Kidney epithelial cell (primary cell): ENCODE results near the gene BMP7. TPM values are rescaled to one million over a fixed set of nuclear protein-coding genes. Genes with fewer than 3 reads are reported as not detected.

ENCODE experiments used
- DNase-seq: peaks from one replicate; pipeline ENCODE4 v3.0.0-alpha.2; 2010; ENCODE audit warnings: low read depth
- H3K27me3 ChIP-seq: 2 replicates; pipeline ENCODE4 v1.6.0; 2011; ENCODE audit warnings: low read length; ENCODE audit not compliant: control insufficient read depth, insufficient read depth
- H3K36me3 ChIP-seq: 2 replicates; pipeline ENCODE4 v1.5.1; 2011; ENCODE audit warnings: low read length; ENCODE audit not compliant: control insufficient read depth, insufficient read depth
- H3K4me3 ChIP-seq: 2 replicates; pipeline ENCODE4 v1.5.1; 2011; ENCODE audit warnings: low read depth, mild to moderate bottlenecking, control low read depth, low read length
- CTCF ChIP-seq: IDR thresholded peaks from 2 replicates; pipeline ENCODE4 v1.5.1; 2011; ENCODE audit warnings: mild to moderate bottlenecking, moderate library complexity, low read length, control low read depth, inconsistent platforms; ENCODE audit not compliant: insufficient read depth, poor library complexity, severe bottlenecking
- total RNA-seq: library from RNA; depleted of rRNA; stranded (reverse); fragments of >200 nt; gene quantifications from 2 replicates; pipeline ENCODE4 v1.2.3, GENCODE V29; 2015

The BMP7 gene
- total RNA-seq, 1 donor from 2014 or later: 21.8 TPM

GRCh38 chr20:57214948-57215347, 51.5 kb downstream of the BMP7 start:
- H3K36me3 ChIP-seq: no peaks in the 10 kb centered on the region
- no peak for DNase-seq
- TF ChIP-seq CTCF: no peak
- no peaks in the 10 kb centered on the region for H3K27me3 ChIP-seq
- H3K4me3 ChIP-seq: no peak overlapping the region

DNA sequence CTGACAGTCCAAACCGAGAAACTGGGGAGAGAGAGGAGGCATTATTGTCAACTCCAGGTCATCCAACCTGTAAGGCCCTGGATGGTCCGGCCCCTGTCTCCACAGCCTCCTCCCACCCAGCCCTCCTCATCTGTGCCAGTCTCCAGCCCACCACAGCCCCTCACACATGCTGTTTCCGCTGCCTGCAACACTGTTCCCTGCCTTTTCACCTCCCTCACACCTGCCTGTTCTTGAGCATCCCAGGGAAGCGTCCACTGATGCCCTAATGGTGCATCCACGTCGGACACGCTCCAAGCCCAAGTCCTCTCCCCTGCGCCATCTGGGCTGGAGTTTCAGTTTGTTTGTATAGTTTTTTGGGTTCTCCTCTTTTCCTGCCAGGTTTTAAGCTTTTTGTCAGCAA, 52.0 kb downstream of the BMP7 start:
- TF ChIP-seq CTCF: no peak
- Histone ChIP-seq H3K27me3 (no peaks in the 10 kb centered on the region), H3K36me3 (no peaks in the 10 kb centered on the region), H3K4me3 (no peak overlapping the region)
- no peak for DNase-seq

- no peak overlapping the region for H3K4me3 ChIP-seq
- DNase-seq: no peak
Measured at GRCh38 chr20:57213924-57214323, 52.5 kb downstream of the BMP7 start.

DNA sequence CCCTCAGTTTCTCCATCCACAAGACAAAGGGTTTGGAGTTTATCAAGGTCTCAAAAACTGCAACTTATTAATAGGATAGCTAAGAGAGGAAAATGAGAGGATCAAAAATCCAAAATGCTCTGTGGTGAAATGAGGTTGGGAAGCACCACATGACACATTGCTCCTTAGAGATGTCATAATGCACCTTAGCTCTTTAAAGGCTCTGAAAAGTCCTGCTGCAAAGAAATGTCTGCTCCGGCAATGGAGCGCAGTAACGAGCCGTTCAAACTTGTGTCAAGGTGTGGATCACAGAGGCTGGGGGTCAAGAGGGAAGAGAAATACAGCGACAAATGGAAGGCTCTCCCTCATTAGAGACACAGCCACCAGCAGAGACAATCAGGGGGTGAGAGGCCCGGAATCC, 53.1 kb downstream of the BMP7 start:
- DNase-seq: no peak
- Histone ChIP-seq H3K27me3 (no peaks in the 10 kb centered on the region), H3K4me3 (no peak overlapping the region), H3K36me3 (no peaks in the 10 kb centered on the region)
- no peak for TF ChIP-seq CTCF

More at GRCh38 chr20:57213924-57214323, 52.5 kb downstream of the BMP7 start:
- Histone ChIP-seq H3K36me3 (no peaks in the 10 kb centered on the region), H3K27me3 (no peaks in the 10 kb centered on the region)
- TF ChIP-seq CTCF: no peak

DNA sequence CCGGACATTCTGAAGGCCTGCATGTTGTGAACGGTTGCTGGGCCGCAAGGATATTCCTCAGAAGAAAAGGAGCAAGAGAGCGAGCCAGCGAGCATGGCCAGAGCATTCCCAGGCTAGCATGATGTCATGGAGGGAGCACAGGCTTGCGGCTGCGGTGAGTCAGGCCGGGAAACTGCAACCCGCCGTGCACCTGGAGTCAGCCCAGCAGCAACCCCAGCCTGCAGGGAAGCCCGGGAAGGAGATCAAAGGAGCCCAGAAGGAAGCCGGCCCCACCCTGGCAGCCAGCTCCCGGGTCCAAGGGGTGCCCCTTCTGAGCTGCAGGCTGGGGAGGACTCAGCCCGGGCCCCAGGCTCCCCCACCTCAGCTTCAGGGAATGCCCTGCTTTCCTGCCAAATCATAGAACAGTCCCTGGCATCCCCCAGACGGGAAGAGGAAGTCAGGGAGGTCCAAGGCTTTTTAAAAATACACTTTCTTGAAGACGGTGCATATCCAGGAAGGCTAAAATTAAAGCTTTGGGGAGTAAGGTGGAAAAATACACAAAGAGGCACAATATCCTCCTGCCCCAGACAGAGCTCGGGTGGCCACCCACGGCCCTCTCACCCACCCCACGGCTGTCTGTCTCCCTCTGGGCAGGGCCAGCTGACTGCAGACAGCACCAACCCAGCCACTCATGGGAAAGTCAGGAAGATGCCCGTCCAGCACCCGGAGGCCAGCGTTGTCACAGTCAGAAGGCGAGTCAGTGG, 53.7 kb downstream of the BMP7 start:
- no peak overlapping the region for H3K4me3 ChIP-seq
- no peaks in the 10 kb centered on the region for H3K36me3 ChIP-seq
- H3K27me3 ChIP-seq: no peaks in the 10 kb centered on the region
- peak; percentile 86 for DNase-seq
- no peak for TF ChIP-seq CTCF
